Fibroblast of the aortic adventitia (primary cell): Measurements from ENCODE around the gene SLC33A1. TPM values are rescaled to one million over a fixed set of nuclear protein-coding genes. Genes with fewer than 3 reads are reported as not detected.

Experiments
- DNase-seq: peaks from one replicate; pipeline ENCODE4 v3.0.0-alpha.2; 2010; ENCODE audit warnings: low read depth
- H3K4me3 ChIP-seq: 2 replicates; pipeline ENCODE4 v1.5.1; 2011; ENCODE audit warnings: low read depth, mild to moderate bottlenecking, control low read depth, low read length, moderate library complexity
- total RNA-seq: library from RNA; depleted of rRNA; stranded (reverse); fragments of >200 nt; gene quantifications from 2 replicates; pipeline ENCODE4 v1.2.3, GENCODE V29; 2012; ENCODE audit warnings: low replicate concordance
- TF ChIP-seq, protein P1 (sequence below): IDR thresholded peaks from 2 replicates; pipeline ENCODE4 v1.5.1; 2011; ENCODE audit warnings: mild to moderate bottlenecking, low read length, control low read depth, inconsistent platforms; ENCODE audit not compliant: insufficient read depth

SLC33A1 gene
- total RNA-seq: 24.4 and 49.8 TPM in 2 replicates

DNA sequence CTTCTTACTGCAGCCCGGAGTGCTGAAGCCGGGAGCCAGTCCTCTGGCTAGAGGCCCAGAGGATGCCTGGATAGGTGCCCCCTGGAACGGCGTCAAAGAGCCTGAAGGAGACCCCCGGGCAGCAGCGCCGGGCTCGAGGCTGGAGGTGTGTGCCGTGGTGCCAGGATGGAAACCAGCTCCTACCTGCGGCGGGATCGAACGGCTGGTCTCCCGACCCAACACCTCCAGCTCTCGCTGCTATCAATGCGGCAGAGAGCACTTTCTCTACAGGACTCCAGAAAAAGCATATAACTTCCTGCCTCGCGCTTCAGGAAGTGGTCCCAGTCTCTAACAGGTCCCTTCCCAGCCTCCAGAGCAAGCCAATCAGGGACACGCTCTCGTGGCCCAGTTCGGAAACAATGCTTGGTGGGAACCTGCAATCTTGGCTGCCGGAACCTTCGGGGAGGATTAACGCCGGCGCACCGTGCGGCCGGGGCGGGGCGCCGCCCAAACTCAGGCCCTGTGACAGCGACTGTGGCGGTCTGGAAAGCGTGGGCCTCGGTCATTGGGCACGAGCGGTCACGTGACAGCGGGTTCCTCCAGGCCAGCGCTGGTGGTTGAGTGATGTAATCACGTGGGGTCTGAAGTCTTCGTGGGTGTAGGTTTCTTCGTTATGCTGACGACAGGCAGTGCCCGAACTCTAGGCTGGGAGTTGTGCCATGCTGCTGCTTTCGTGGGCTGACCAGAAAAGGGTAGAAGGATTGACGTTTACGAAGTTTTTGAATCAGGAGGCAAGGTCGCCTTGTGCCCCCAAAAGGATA is at the start of gene SLC33A1:
Gene SLC33A1, minus strand, starts transcription at position 287 of the 800 bp plus-strand sequence. CDS start 430 bp downstream, outside the sequence.
- TF ChIP-seq, protein P1, sequence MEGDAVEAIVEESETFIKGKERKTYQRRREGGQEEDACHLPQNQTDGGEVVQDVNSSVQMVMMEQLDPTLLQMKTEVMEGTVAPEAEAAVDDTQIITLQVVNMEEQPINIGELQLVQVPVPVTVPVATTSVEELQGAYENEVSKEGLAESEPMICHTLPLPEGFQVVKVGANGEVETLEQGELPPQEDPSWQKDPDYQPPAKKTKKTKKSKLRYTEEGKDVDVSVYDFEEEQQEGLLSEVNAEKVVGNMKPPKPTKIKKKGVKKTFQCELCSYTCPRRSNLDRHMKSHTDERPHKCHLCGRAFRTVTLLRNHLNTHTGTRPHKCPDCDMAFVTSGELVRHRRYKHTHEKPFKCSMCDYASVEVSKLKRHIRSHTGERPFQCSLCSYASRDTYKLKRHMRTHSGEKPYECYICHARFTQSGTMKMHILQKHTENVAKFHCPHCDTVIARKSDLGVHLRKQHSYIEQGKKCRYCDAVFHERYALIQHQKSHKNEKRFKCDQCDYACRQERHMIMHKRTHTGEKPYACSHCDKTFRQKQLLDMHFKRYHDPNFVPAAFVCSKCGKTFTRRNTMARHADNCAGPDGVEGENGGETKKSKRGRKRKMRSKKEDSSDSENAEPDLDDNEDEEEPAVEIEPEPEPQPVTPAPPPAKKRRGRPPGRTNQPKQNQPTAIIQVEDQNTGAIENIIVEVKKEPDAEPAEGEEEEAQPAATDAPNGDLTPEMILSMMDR: no peak
- H3K4me3 ChIP-seq: peak within 1 kb of the TSS; percentile 79
- DNase-seq: peak; percentile 99

GRCh38 chr3:155895379-155895900 is 41.2 kb upstream of the SLC33A1 start:
- H3K4me3 ChIP-seq: no peak overlapping the region
- DNase-seq: no peak
- TF ChIP-seq, protein P1: no peak

- no peak overlapping the region for H3K4me3 ChIP-seq
- DNase-seq: no peak
- TF ChIP-seq, protein P1: no peak
These were observed 37.1 kb upstream of the SLC33A1 start for GRCh38 chr3:155891321-155891720.

GRCh38 chr3:155890671-155891190 is 36.5 kb upstream of the SLC33A1 start:
- no peak overlapping the region for H3K4me3 ChIP-seq
- TF ChIP-seq, protein P1: no peak
- DNase-seq: peak; percentile 60

GRCh38 chr3:155889952-155890351 is 35.7 kb upstream of the SLC33A1 start:
- TF ChIP-seq, protein P1: no peak
- no peak for DNase-seq
- no peak overlapping the region for H3K4me3 ChIP-seq

GRCh38 chr3:155889212-155889611 is 35.0 kb upstream of the SLC33A1 start:
- TF ChIP-seq, protein P1: no peak
- no peak overlapping the region for H3K4me3 ChIP-seq
- no peak for DNase-seq
